Fibroblast of the aortic adventitia (primary cell): Measurements from ENCODE around the gene BPIFB1. TPM values are rescaled to one million over a fixed set of nuclear protein-coding genes. Genes with fewer than 3 reads are reported as not detected.

Experiments used
- DNase-seq: peaks from one replicate; pipeline ENCODE4 v3.0.0-alpha.2; 2010; ENCODE audit warnings: low read depth
- H3K4me3 ChIP-seq: 2 replicates; pipeline ENCODE4 v1.5.1; 2011; ENCODE audit warnings: low read depth, mild to moderate bottlenecking, control low read depth, low read length, moderate library complexity
- total RNA-seq: library from RNA; depleted of rRNA; stranded (reverse); fragments of >200 nt; gene quantifications from 2 replicates; pipeline ENCODE4 v1.2.3, GENCODE V29; 2012; ENCODE audit warnings: low replicate concordance
- TF ChIP-seq, protein P1 (sequence below): IDR thresholded peaks from 2 replicates; pipeline ENCODE4 v1.5.1; 2011; ENCODE audit warnings: mild to moderate bottlenecking, low read length, control low read depth, inconsistent platforms; ENCODE audit not compliant: insufficient read depth

The BPIFB1 gene
- total RNA-seq, 1 donor: not detected

DNA sequence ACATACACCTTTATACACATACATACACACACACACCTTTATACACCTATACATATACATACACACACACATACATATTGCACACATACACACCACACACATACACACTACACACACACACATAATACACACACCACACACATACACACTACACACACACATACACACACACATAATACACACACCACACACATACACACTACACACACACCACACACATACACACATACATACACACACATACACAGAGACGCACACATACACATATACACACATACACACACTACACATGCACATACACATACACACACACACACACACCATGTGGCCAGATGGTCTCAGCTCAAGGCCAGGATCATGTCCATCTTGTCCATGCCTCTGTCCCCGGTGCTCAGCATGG lies 25.7 kb downstream of the BPIFB1 start:
- DNase-seq: no peak
- TF ChIP-seq, protein P1, sequence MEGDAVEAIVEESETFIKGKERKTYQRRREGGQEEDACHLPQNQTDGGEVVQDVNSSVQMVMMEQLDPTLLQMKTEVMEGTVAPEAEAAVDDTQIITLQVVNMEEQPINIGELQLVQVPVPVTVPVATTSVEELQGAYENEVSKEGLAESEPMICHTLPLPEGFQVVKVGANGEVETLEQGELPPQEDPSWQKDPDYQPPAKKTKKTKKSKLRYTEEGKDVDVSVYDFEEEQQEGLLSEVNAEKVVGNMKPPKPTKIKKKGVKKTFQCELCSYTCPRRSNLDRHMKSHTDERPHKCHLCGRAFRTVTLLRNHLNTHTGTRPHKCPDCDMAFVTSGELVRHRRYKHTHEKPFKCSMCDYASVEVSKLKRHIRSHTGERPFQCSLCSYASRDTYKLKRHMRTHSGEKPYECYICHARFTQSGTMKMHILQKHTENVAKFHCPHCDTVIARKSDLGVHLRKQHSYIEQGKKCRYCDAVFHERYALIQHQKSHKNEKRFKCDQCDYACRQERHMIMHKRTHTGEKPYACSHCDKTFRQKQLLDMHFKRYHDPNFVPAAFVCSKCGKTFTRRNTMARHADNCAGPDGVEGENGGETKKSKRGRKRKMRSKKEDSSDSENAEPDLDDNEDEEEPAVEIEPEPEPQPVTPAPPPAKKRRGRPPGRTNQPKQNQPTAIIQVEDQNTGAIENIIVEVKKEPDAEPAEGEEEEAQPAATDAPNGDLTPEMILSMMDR: no peak
- H3K4me3 ChIP-seq: no peak overlapping the region

DNA sequence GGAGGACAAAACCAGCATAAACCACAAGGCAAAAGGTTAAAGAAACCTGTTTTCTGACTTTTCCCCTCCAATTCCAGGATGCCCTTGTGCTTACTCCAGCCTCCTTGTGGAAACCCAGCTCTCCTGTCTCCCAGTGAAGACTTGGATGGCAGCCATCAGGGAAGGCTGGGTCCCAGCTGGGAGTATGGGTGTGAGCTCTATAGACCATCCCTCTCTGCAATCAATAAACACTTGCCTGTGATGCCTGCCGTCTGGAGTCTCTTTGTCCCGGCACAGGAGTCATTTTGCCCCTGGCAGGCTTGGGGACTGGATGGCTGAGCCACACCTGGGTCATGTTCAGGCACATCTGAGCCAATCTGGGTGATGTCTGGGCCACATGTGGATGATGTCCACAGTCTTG lies 26.6 kb downstream of the BPIFB1 start:
- TF ChIP-seq, protein P1: no peak
- H3K4me3 ChIP-seq: no peak overlapping the region
- DNase-seq: no peak

DNA sequence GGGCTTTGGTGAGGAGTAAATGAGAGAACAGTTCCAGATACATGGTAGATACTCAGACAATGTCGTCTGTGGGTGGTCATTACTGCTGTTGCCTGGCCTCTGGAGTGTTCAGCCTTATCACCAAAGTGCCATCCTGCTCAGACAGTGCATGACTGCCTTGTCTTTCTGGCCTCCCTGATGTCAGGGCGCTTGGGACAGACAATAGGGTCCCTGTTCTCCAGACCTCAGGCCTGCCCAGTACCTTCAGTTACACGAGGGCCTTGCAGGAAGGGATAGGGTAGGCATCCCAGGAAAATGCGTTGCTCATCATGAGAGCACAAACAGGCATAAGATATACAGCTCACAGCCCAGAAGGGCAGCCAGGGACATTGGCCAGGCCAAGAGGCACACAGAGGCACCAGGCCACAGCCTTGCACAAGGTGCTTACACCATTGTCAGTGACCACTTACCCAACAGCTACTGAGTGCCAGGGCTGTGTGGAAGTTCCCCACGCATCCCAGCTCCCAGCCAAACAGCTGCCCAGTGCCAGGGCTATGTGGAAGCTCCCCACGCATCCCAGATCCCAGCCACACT lies 27.4 kb downstream of the BPIFB1 start:
- DNase-seq: no peak
- TF ChIP-seq, protein P1: no peak
- H3K4me3 ChIP-seq: no peak overlapping the region

DNA sequence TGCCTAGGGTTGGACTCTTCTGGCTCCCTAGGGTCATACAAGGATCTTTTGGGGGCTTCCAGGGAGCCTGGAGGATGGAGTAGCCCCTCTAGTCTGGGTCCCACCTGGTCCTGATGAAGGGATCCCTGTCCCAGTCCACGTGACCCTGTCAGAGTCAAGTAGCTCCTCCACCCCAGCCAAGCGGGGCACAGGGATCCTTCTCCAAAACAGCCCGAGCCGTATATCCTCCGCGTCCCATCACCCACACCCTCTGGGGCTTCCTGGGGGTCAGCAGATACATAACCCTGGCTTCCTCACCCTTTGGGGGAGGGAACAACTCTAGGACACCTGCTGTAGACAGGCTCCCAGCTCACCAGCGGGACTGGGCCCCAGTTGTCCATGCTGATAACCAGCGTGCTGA lies 28.0 kb downstream of the BPIFB1 start:
- no peak for DNase-seq
- TF ChIP-seq, protein P1: no peak
- H3K4me3 ChIP-seq: no peak overlapping the region

DNA sequence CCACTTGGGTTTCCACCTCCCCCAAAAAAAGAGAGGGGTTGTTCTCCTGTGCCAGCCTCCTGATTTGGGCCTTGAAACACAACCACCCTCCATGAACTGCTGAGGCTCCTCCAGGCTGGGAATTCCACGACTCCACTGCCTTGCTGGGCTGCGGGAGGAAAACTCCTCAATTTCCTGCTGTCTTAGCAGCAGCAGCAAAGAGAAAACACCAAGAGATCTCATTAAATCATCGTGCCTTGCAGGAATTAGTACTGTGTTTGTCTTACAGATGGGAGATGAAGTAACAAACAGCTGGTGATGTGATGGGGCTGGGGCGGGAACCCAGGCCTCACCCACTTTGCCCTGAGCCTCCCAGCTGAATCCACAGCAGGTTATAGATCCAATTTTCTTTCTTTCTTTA lies 29.0 kb downstream of the BPIFB1 start:
- no peak for DNase-seq
- TF ChIP-seq, protein P1: no peak
- no peak overlapping the region for H3K4me3 ChIP-seq

DNA sequence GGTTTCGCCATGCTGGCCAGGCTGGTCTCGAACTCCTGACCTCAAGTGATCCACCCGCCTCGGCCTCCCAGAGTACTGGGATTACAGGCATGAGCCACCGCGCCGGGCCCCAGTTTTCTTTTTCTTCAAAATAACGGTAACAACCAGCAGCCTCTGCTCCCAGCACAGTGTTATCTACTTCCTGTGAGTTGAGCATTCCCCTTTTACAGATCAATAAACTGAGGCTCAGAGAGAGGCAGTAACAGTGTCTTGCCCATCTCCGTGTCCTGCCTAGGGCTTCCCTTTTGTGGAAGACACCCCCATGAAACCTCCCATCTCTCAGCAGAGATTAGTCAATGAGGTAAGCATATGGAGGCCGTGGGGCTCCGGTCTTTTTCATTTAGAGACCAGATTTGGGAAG lies 29.6 kb downstream of the BPIFB1 start:
- H3K4me3 ChIP-seq: no peak overlapping the region
- TF ChIP-seq, protein P1: no peak
- DNase-seq: no peak

DNA sequence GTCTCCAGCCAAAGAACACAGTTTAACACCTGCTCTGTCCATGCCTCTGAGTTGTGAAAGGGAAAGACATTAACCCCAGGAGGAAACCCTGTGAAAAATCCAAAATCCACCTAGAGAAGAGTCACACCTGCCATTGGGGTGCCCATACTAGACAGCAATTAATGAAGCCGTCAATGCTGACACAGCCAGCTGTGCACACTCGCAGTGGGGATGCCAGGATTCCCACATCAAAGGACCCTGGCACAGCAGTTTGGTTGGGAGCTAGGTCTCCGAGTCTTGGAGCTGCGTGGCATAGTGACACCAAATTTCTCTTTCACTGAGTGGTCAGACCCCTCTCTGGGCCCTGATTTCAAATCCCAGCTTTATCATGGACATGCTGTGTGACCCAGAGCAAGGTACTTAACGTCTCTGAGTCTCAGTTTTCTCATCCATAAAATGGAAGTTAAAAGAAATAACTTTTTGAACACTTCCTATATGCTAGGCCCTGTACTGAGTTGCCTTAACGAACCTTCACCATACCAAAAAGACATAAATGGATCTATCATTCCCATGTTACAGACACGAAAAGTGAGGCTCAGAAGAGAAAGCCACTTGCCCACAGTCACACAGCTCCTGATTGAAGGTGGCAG lies 30.8 kb downstream of the BPIFB1 start:
- no peak overlapping the region for H3K4me3 ChIP-seq
- no peak for DNase-seq
- TF ChIP-seq, protein P1: no peak
